Naive thymus-derived CD4-positive, alpha-beta T cell (primary cell): ENCODE data around the gene PLA2G15. TPM values are rescaled to one million over a fixed set of nuclear protein-coding genes. Genes with fewer than 3 reads are reported as not detected.

Source experiments
- ATAC-seq: fragments of 150-1000 bp; cut with Tn5 transposase; 2 replicates; pipeline ENCODE4 v1.10.0; 2021; ENCODE audit warnings: mild to moderate bottlenecking, moderate library complexity
- CTCF ChIA-PET: fragments of 350-600 bp; sonication (Branson Sonifier 250); formaldehyde crosslinking; loops from one replicate; lab custom pipeline; 2021; ENCODE audit warnings: antibody characterized with exemption; lab: Charles Lee
- POLR2A ChIA-PET: fragments of 350-600 bp; sonication (Branson Sonifier 250); formaldehyde crosslinking; loops from one replicate; lab custom pipeline; 2021; ENCODE audit warnings: antibody characterized with exemption, inconsistent platforms; lab: Charles Lee
- DNase-seq, 9 donors: peaks; one replicate each; pipeline versions ENCODE4 v3.0.0 to v3.0.0-alpha.2; 2020 to 2022; ENCODE audit warnings: mixed read lengths in 1 of 9
- H3K27ac ChIP-seq: one replicate; pipeline ENCODE4 v1.7.0; 2013; ENCODE audit warnings: mild to moderate bottlenecking, low read depth, low read length, moderate library complexity
- H3K27me3 ChIP-seq, 2 donors: one replicate each; pipeline ENCODE4 v1.7.0; 2013; ENCODE audit warnings: low read length in 2 of 2, mild to moderate bottlenecking in 2 of 2, moderate library complexity in 2 of 2; ENCODE audit not compliant: control insufficient read depth in 2 of 2, insufficient read depth in 2 of 2
- H3K36me3 ChIP-seq, 3 experiments: 1 replicate in 2 of 3; 2 replicates in 1 of 3; pipeline ENCODE4 v1.7.0; 2013; ENCODE audit warnings: low read length in 3 of 3, mild to moderate bottlenecking in 3 of 3, moderate library complexity in 1 of 3; ENCODE audit not compliant: insufficient read depth in 3 of 3, control insufficient read depth in 2 of 3
- H3K4me1 ChIP-seq, 2 donors: one replicate each; pipeline ENCODE4 v1.7.0; 2013; ENCODE audit warnings: low read length in 2 of 2, mild to moderate bottlenecking in 2 of 2, moderate library complexity in 1 of 2; ENCODE audit not compliant: control insufficient read depth in 2 of 2, insufficient read depth in 2 of 2
- H3K4me3 ChIP-seq: 2 replicates; pipeline ENCODE4 v1.7.0; 2013; ENCODE audit warnings: mild to moderate bottlenecking, low read length
- H3K9me3 ChIP-seq, 3 experiments: 1 replicate in 2 of 3; 2 replicates in 1 of 3; pipeline ENCODE4 v1.7.0; 2013; ENCODE audit warnings: low read length in 3 of 3; ENCODE audit not compliant: control insufficient read depth in 2 of 3
- H3K27ac Mint-ChIP-seq, 9 donors: one replicate each; pipeline ENCODE4 v1.8.0; 2020 to 2022; ENCODE audit warnings: mixed read lengths in 9 of 9, mild to moderate bottlenecking in 8 of 9, moderate library complexity in 5 of 9, inconsistent platforms in 2 of 9
- H3K27me3 Mint-ChIP-seq, 5 donors: one replicate each; pipeline ENCODE4 v1.8.0; 2021 to 2022; ENCODE audit warnings: mixed read lengths in 5 of 5, mild to moderate bottlenecking in 1 of 5
- H3K36me3 Mint-ChIP-seq, 5 donors: one replicate each; pipeline ENCODE4 v1.8.0; 2020 to 2022; ENCODE audit warnings: mixed read lengths in 5 of 5, mild to moderate bottlenecking in 3 of 5, inconsistent platforms in 1 of 5
- H3K4me1 Mint-ChIP-seq, 7 donors: one replicate each; pipeline ENCODE4 v1.8.0; 2020 to 2022; ENCODE audit warnings: mixed read lengths in 7 of 7, mild to moderate bottlenecking in 3 of 7, inconsistent platforms in 1 of 7
- H3K4me3 Mint-ChIP-seq, 10 donors: one replicate each; pipeline ENCODE4 v1.8.0; 2020 to 2022; ENCODE audit warnings: mild to moderate bottlenecking in 10 of 10, mixed read lengths in 10 of 10, moderate library complexity in 6 of 10, inconsistent platforms in 2 of 10
- H3K9me3 Mint-ChIP-seq, 11 donors: one replicate each; pipeline ENCODE4 v1.8.0; 2020 to 2022; ENCODE audit warnings: mixed read lengths in 11 of 11, mild to moderate bottlenecking in 4 of 11, inconsistent platforms in 1 of 11, moderate library complexity in 1 of 11
- intact Hi-C, 2 donors: fragments of 100-400 bp; cut with micrococcal nuclease; formaldehyde crosslinking; loops; one replicate each; pipeline ENCODE4 v1.15.1; 2023
- polyA plus RNA-seq, 2 donors: library from polyadenylated mRNA; unstranded; fragments of 300-500 nt; fragmentation: Illumina TruSeq; gene quantifications; one replicate each; pipeline ENCODE4 v1.2.3, GENCODE V29; 2021
- total RNA-seq, 6 experiments: library from RNA in 5 of 6; stranded (reverse) in 5 of 6; gene quantifications; 1 replicate in 5 of 6; 2 replicates in 1 of 6; pipeline ENCODE4 v1.2.3 and lab custom pipeline; 2021 to 2026

The PLA2G15 gene
- total and polyA plus RNA-seq, 7 experiments from 2014 or later: 6.8 to 16.8 (median 9.9) TPM

DNA sequence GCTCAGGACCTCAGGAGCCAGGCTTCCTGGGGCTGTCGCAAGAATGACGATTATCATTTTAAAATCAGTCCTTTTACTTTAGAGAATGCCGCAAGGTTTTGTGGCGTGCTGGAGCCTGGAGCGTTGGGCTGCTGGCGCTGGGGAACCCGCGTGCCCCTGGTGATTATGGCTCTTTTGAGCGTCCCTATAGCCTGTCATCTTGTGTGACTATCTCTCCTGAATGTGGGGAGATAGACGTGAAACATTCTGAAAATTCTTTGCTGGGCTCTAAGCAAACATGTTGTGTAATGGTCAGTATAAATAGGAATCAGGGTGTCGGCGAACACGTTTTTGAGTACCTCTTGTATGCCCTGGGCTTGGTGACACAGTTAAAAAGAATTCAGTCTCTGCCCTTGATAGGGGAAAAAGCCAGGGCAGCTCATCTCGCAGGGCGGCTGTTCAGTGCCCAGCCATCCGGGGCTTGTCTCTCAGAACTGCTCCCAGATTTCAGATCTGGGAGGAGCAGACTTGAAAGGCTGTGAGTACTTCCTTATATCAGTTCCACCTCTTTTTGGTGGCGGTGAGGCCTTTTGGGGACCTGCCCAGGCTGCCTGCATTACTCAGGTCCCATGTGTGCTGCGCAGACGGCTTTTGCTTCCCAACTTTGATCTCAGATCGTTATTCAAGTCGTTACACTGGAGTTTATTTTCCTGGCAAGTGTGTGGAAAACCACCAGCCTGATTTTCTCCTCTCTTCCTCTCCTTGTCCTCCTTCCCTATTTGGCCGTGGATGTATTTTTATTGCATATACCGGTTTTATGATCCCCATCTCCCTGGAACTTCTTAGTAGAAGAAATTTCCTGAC is 20.1 kb downstream of the PLA2G15 start:
- Histone ChIP-seq H3K9me3 (no peaks in the 10 kb centered on the region), H3K27me3 (no peaks in the 10 kb centered on the region), H3K4me1 (peaks cover 31 to 48% of the 10 kb centered on the region in 2 donors), H3K27ac (peak overlapping the region; percentile 99), H3K36me3 (peaks cover 0 to 12% (median 0%) of the 10 kb centered on the region in 3 experiments), H3K4me3 (peak overlapping the region; percentile 78)
- H3K4me1 Mint-ChIP-seq: peaks cover 46 to 78% (median 65%) of the 10 kb centered on the region in 7 donors
- H3K36me3 Mint-ChIP-seq: peaks cover 0 to 21% (median 14%) of the 10 kb centered on the region in 5 donors
- no peaks in the 10 kb centered on the region for H3K27me3 Mint-ChIP-seq
- CTCF ChIA-PET: interaction anchor here (0.6 to 9.0 kb wide), 3 partner anchors 19 to 121 kb away, joined by 3 to 317 read pairs (median 58); partner anchors contain the start of genes PRMT7 and SLC7A6OS
- peak overlapping the region; percentile 89 to 99 (median 97) for H3K27ac Mint-ChIP-seq
- intact Hi-C loops: loop anchor here (1.0 kb wide), 2 partner anchors 10 to 21 kb away; no protein-coding TSS in a partner anchor
- DNase-seq (peak in 5 of 9 donors; percentile 25 to 76 (median 42)), ATAC-seq (peak; percentile 21)
- POLR2A ChIA-PET: interaction anchor here (1.7 to 25.4 kb wide), 6 partner anchors 9 to 46 kb away, joined by 5 to 531 read pairs (median 40); partner anchors contain the start of genes PRMT7 and SLC7A6OS
- H3K4me3 Mint-ChIP-seq: peak overlapping the region; percentile 93 to 100 (median 97)
- H3K9me3 Mint-ChIP-seq: no peaks in the 10 kb centered on the region

- Mint-ChIP-seq H3K4me3 (peak overlapping the region; percentile 48 to 100 (median 76)), H3K27me3 (no peaks in the 10 kb centered on the region), H3K36me3 (peaks cover 0 to 28% (median 15%) of the 10 kb centered on the region in 5 donors), H3K4me1 (peaks cover 48 to 85% (median 77%) of the 10 kb centered on the region in 7 donors), H3K27ac (peak overlapping the region; percentile 66 to 98 (median 94)), H3K9me3 (no peaks in the 10 kb centered on the region)
- no peak for ATAC-seq
- ChIA-PET POLR2A (interaction anchor here (0.8 to 25.4 kb wide), 8 partner anchors 9 to 103 kb away, joined by 3 to 531 read pairs (median 4); partner anchors contain the start of genes PRMT7 and SLC7A6OS), CTCF (interaction anchor here (0.8 to 2.1 kb wide), 2 partner anchors 16 to 61 kb away, joined by 4 to 6 read pairs; no protein-coding TSS in a partner anchor)
- Histone ChIP-seq H3K27ac (peak overlapping the region; percentile 83), H3K4me3 (no peak overlapping the region), H3K9me3 (no peaks in the 10 kb centered on the region), H3K27me3 (no peaks in the 10 kb centered on the region), H3K36me3 (peaks cover 0 to 17% (median 0%) of the 10 kb centered on the region in 3 experiments), H3K4me1 (peaks cover 38 to 63% of the 10 kb centered on the region in 2 donors)
- DNase-seq: no peak
- intact Hi-C loops: no loop called here
Measured at GRCh38 chr16:68267612-68268405, 22.6 kb downstream of the PLA2G15 start.

DNA sequence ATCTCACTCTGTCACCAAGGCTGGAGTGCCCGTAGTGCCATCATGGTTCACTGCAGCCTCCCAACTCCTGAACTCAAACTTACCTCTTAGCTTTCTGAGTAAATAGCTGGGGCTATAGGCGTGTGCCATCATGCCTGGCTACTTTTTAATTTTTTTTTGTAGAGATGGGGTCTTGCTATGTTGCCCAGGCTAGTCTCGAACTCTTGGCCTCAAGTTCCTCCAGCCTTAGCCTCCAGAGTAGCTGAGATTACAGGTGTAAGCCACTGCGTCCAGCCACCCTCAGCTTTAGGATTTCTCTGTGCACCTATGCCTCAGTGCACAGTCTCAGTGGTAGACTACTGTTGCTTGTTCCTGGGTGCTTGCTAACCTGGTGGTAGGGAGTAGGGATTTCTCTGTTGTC is 24.6 kb downstream of the PLA2G15 start:
- peaks cover 53 to 93% (median 86%) of the 10 kb centered on the region in 7 donors for H3K4me1 Mint-ChIP-seq
- no peaks in the 10 kb centered on the region for H3K9me3 Mint-ChIP-seq
- CTCF ChIA-PET: interaction anchor here (0.8 to 1.6 kb wide), 4 partner anchors 11 to 57 kb away, joined by 3 to 5 read pairs (median 4); partner anchors contain the start of genes PRMT7 and SLC7A6OS
- intact Hi-C loops: no loop called here
- peak overlapping the region in 9 of 10 donors; percentile 56 to 100 (median 72) for H3K4me3 Mint-ChIP-seq
- POLR2A ChIA-PET: interaction anchor here (0.6 to 25.4 kb wide), 6 partner anchors 9 to 42 kb away, joined by 3 to 531 read pairs (median 4); partner anchors contain the start of genes PRMT7 and SLC7A6OS
- no peak overlapping the region for H3K4me3 ChIP-seq
- no peaks in the 10 kb centered on the region for H3K27me3 Mint-ChIP-seq
- peak overlapping the region; percentile 83 for H3K27ac ChIP-seq
- peak overlapping the region; percentile 93 to 98 (median 95) for H3K27ac Mint-ChIP-seq
- no peaks in the 10 kb centered on the region for H3K9me3 ChIP-seq
- DNase-seq (no peak), ATAC-seq (no peak)
- H3K4me1 ChIP-seq: peaks cover 53 to 73% of the 10 kb centered on the region in 2 donors
- H3K36me3 ChIP-seq: peaks cover 0 to 27% (median 7%) of the 10 kb centered on the region in 3 experiments
- H3K27me3 ChIP-seq: no peaks in the 10 kb centered on the region
- H3K36me3 Mint-ChIP-seq: peaks cover 4 to 46% (median 27%) of the 10 kb centered on the region in 5 donors

- CTCF ChIA-PET: interaction anchor here (0.6 to 27.4 kb wide), 6 partner anchors 9 to 453 kb away, joined by 3 to 317 read pairs (median 5); partner anchors contain the start of gene SLC7A6
- peaks cover 58 to 79% of the 10 kb centered on the region in 2 donors for H3K4me1 ChIP-seq
- ATAC-seq (no peak), DNase-seq (peak in 1 of 9 donors; percentile 47)
- H3K4me3 Mint-ChIP-seq: peak overlapping the region in 8 of 10 donors; percentile 29 to 100 (median 63)
- intact Hi-C loops: no loop called here
- peaks cover 51 to 94% (median 87%) of the 10 kb centered on the region in 7 donors for H3K4me1 Mint-ChIP-seq
- H3K27ac ChIP-seq: peak overlapping the region; percentile 83
- no peaks in the 10 kb centered on the region for H3K27me3 ChIP-seq
- no peak overlapping the region for H3K4me3 ChIP-seq
- H3K9me3 ChIP-seq: no peaks in the 10 kb centered on the region
- no peaks in the 10 kb centered on the region for H3K9me3 Mint-ChIP-seq
- H3K27ac Mint-ChIP-seq: peak overlapping the region; percentile 93 to 98 (median 95)
- peaks cover 0 to 29% (median 10%) of the 10 kb centered on the region in 3 experiments for H3K36me3 ChIP-seq
- peaks cover 4 to 47% (median 27%) of the 10 kb centered on the region in 5 donors for H3K36me3 Mint-ChIP-seq
- H3K27me3 Mint-ChIP-seq: no peaks in the 10 kb centered on the region
- POLR2A ChIA-PET: interaction anchor here (1.0 to 25.4 kb wide), 5 partner anchors 9 to 41 kb away, joined by 3 to 531 read pairs (median 9); partner anchors contain the start of genes PRMT7 and SLC7A6OS
Measured at GRCh38 chr16:68270353-68270752, 25.2 kb downstream of the PLA2G15 start.

GRCh38 chr16:68272507-68273209 is 27.5 kb downstream of the PLA2G15 start:
- intact Hi-C loops: loop anchor here in 1 of 2 donors (1.0 kb wide), 1 partner anchor 9 kb away; no protein-coding TSS in a partner anchor
- Mint-ChIP-seq H3K27ac (peak overlapping the region; percentile 94 to 98 (median 97)), H3K27me3 (no peaks in the 10 kb centered on the region), H3K9me3 (peaks cover 0 to 2% (median 0%) of the 10 kb centered on the region in 11 donors), H3K36me3 (peaks cover 4 to 50% (median 35%) of the 10 kb centered on the region in 5 donors), H3K4me1 (peaks cover 44 to 93% (median 87%) of the 10 kb centered on the region in 7 donors), H3K4me3 (peak overlapping the region; percentile 57 to 100 (median 81))
- POLR2A ChIA-PET: interaction anchor here (0.7 to 25.4 kb wide), 6 partner anchors 8 to 44 kb away, joined by 3 to 531 read pairs (median 21); partner anchors contain the start of genes PRMT7, SLC7A6 and SLC7A6OS
- Histone ChIP-seq H3K36me3 (peaks cover 0 to 26% (median 10%) of the 10 kb centered on the region in 3 experiments), H3K27me3 (no peaks in the 10 kb centered on the region), H3K4me3 (peak overlapping the region; percentile 15), H3K9me3 (no peaks in the 10 kb centered on the region), H3K27ac (peak overlapping the region; percentile 83), H3K4me1 (peaks cover 64 to 87% of the 10 kb centered on the region in 2 donors)
- peak; percentile 59 for ATAC-seq
- DNase-seq: peak in 8 of 9 donors; percentile 35 to 89 (median 84)
- CTCF ChIA-PET: interaction anchor here (0.7 to 27.4 kb wide), 7 partner anchors 11 to 251 kb away, joined by 3 to 317 read pairs (median 5); partner anchors contain the start of genes PRMT7, SLC7A6 and SLC7A6OS
